KG1 (cell line): ENCODE results near the gene EDARADD.
"Not testable (repeated sequence)": the region's sequence is repeated elsewhere in the genome, so short reads cannot be mapped to it uniquely, and the experiment has no call there.

Source experiments
- DNase-seq: peaks from one replicate; lab custom pipeline; 2025; lab: John Stamatoyannopoulos, UW

Gene EDARADD

GRCh38 chr1:236433819-236434315 is 39.8 kb downstream of the EDARADD start:
- DNase-seq: no peak

GRCh38 chr1:236438614-236439013 is 44.5 kb downstream of the EDARADD start:
- DNase-seq: no peak

GRCh38 chr1:236440373-236440772 is 46.3 kb downstream of the EDARADD start:
- no peak for DNase-seq

GRCh38 chr1:236450779-236451178 is 56.7 kb downstream of the EDARADD start:
- no peak for DNase-seq

- no peak for DNase-seq
Measured at GRCh38 chr1:236451796-236452373, 57.8 kb downstream of the EDARADD start.

- DNase-seq: no peak
Measured at GRCh38 chr1:236455243-236455642, 61.2 kb downstream of the EDARADD start.

GRCh38 chr1:236457775-236458174 is 63.7 kb downstream of the EDARADD start:
- no peak for DNase-seq

GRCh38 chr1:236458996-236459395 is 64.9 kb downstream of the EDARADD start:
- DNase-seq: no peak

GRCh38 chr1:236460103-236460502 is 66.0 kb downstream of the EDARADD start:
- DNase-seq: no peak

- DNase-seq: not testable (repeated sequence)
Measured at GRCh38 chr1:236464197-236464596, 70.1 kb downstream of the EDARADD start.

- peak; percentile 30 for DNase-seq
Measured at GRCh38 chr1:236465231-236465958, 71.3 kb downstream of the EDARADD start.

GRCh38 chr1:236465959-236466303 is 71.8 kb downstream of the EDARADD start:
- no peak for DNase-seq

GRCh38 chr1:236467327-236467641 is 73.2 kb downstream of the EDARADD start:
- DNase-seq: no peak

- no peak for DNase-seq
Measured at GRCh38 chr1:236468625-236469024, 74.5 kb downstream of the EDARADD start.

GRCh38 chr1:236469466-236469865 is 75.4 kb downstream of the EDARADD start:
- no peak for DNase-seq

GRCh38 chr1:236471096-236471495 is 77.0 kb downstream of the EDARADD start:
- DNase-seq: no peak

- no peak for DNase-seq
Measured at GRCh38 chr1:236471653-236472052, 77.6 kb downstream of the EDARADD start.

- no peak for DNase-seq
Measured at GRCh38 chr1:236472850-236473788, 79.0 kb downstream of the EDARADD start.

- no peak for DNase-seq
Measured at GRCh38 chr1:236476019-236476418, 81.9 kb downstream of the EDARADD start.

GRCh38 chr1:236480758-236481436 is 86.8 kb downstream of the EDARADD start:
- no peak for DNase-seq

- DNase-seq: no peak
Measured at GRCh38 chr1:236484310-236484971, 90.4 kb downstream of the EDARADD start.
